Muscle layer of duodenum (tissue), 2 donors: ENCODE data around the gene PRIM2.
"Not testable (repeated sequence)": the region's sequence is repeated elsewhere in the genome, so short reads cannot be mapped to it uniquely, and the experiment has no call there.

Experiments used
- H3K27ac ChIP-seq: one replicate; pipeline ENCODE4 v1.7.0; 2013; ENCODE audit warnings: mild to moderate bottlenecking, low read length
- H3K27me3 ChIP-seq: one replicate; pipeline ENCODE4 v1.7.0; 2013; ENCODE audit warnings: low read depth, mild to moderate bottlenecking, control low read depth, low read length
- H3K36me3 ChIP-seq, 2 donors: one replicate each; pipeline ENCODE4 v1.7.0; 2013; ENCODE audit warnings: low read length in 2 of 2, control low read depth in 1 of 2, mild to moderate bottlenecking in 1 of 2; ENCODE audit not compliant: insufficient read depth in 2 of 2, control insufficient read depth in 1 of 2
- H3K4me1 ChIP-seq, 2 donors: one replicate each; pipeline ENCODE4 v1.7.0; 2013; ENCODE audit warnings: low read length in 2 of 2, mild to moderate bottlenecking in 2 of 2, control low read depth in 1 of 2, moderate library complexity in 1 of 2; ENCODE audit not compliant: insufficient read depth in 2 of 2, control insufficient read depth in 1 of 2
- H3K4me3 ChIP-seq, 2 donors: one replicate each; pipeline ENCODE4 v1.7.0; 2013; ENCODE audit warnings: low read length in 2 of 2, low read depth in 1 of 2, mild to moderate bottlenecking in 1 of 2
- H3K9me3 ChIP-seq, 2 donors: one replicate each; pipeline ENCODE4 v1.7.0; 2013; ENCODE audit warnings: low read length in 2 of 2, control low read depth in 1 of 2, mild to moderate bottlenecking in 1 of 2; ENCODE audit not compliant: control insufficient read depth in 1 of 2
- donor health status: healthy.

PRIM2 gene

GRCh38 chr6:57310095-57310816, 7.2 kb upstream of the PRIM2 start:
- not testable (repeated sequence) for H3K27me3 ChIP-seq, H3K27ac ChIP-seq, H3K4me3 ChIP-seq, H3K9me3 ChIP-seq, H3K4me1 ChIP-seq, H3K36me3 ChIP-seq

GRCh38 chr6:57310817-57311157, 6.6 kb upstream of the PRIM2 start:
- Histone ChIP-seq H3K27ac (no peak overlapping the region), H3K9me3 (no peaks in the 10 kb centered on the region), H3K36me3 (peaks cover 0 to 6% of the 10 kb centered on the region in 2 donors), H3K4me3 (no peak overlapping the region), H3K27me3 (no peaks in the 10 kb centered on the region), H3K4me1 (peaks cover 4% of the 10 kb centered on the region in 2 donors)

GRCh38 chr6:57311300-57312003, 6.0 kb upstream of the PRIM2 start:
- not testable (repeated sequence) for H3K9me3 ChIP-seq, H3K27ac ChIP-seq, H3K4me3 ChIP-seq, H3K36me3 ChIP-seq, H3K4me1 ChIP-seq, H3K27me3 ChIP-seq

GRCh38 chr6:57312004-57312345, 5.5 kb upstream of the PRIM2 start:
- no peak overlapping the region for H3K27ac ChIP-seq
- no peaks in the 10 kb centered on the region for H3K27me3 ChIP-seq
- H3K4me3 ChIP-seq: no peak overlapping the region
- H3K4me1 ChIP-seq: peaks cover 0 to 4% of the 10 kb centered on the region in 2 donors
- H3K36me3 ChIP-seq: peaks cover 0 to 9% of the 10 kb centered on the region in 2 donors
- no peaks in the 10 kb centered on the region for H3K9me3 ChIP-seq

GRCh38 chr6:57313009-57313408, 4.4 kb upstream of the PRIM2 start:
- Histone ChIP-seq H3K36me3 (peaks cover 0 to 10% of the 10 kb centered on the region in 2 donors), H3K27me3 (no peaks in the 10 kb centered on the region), H3K4me3 (no peak overlapping the region), H3K9me3 (no peaks in the 10 kb centered on the region), H3K27ac (peak overlapping the region; percentile 83), H3K4me1 (peaks cover 4% of the 10 kb centered on the region in 2 donors)

GRCh38 chr6:57313711-57314471, 3.5 kb upstream of the PRIM2 start:
- H3K4me3 ChIP-seq: no peak overlapping the region
- H3K27me3 ChIP-seq: no peaks in the 10 kb centered on the region
- peaks cover 0 to 10% of the 10 kb centered on the region in 2 donors for H3K36me3 ChIP-seq
- peaks cover 4 to 12% of the 10 kb centered on the region in 2 donors for H3K4me1 ChIP-seq
- peak overlapping the region; percentile 83 for H3K27ac ChIP-seq
- H3K9me3 ChIP-seq: no peaks in the 10 kb centered on the region

GRCh38 chr6:57315111-57315510, 2.3 kb upstream of the PRIM2 start:
- Histone ChIP-seq H3K4me1 (peaks cover 4 to 12% of the 10 kb centered on the region in 2 donors), H3K4me3 (no peak overlapping the region), H3K27ac (peak overlapping the region; percentile 76)

GRCh38 chr6:57315851-57316250, 1.6 kb upstream of the PRIM2 start:
- no peak overlapping the region for H3K27ac ChIP-seq
- H3K4me3 ChIP-seq: no peak overlapping the region
- peaks cover 4 to 12% of the 10 kb centered on the region in 2 donors for H3K4me1 ChIP-seq
- no peaks in the 10 kb centered on the region for H3K9me3 ChIP-seq
- H3K36me3 ChIP-seq: peaks cover under 1 to 16% of the 10 kb centered on the region in 2 donors
- H3K27me3 ChIP-seq: no peaks in the 10 kb centered on the region

More at GRCh38 chr6:57315111-57315510, 2.3 kb upstream of the PRIM2 start:
- Histone ChIP-seq H3K9me3 (no peaks in the 10 kb centered on the region), H3K36me3 (peaks cover 0 to 10% of the 10 kb centered on the region in 2 donors), H3K27me3 (no peaks in the 10 kb centered on the region)

- Histone ChIP-seq H3K4me3 (peak overlapping the region; percentile 90 to 91), H3K36me3 (peaks cover 6 to 24% of the 10 kb centered on the region in 2 donors), H3K9me3 (no peaks in the 10 kb centered on the region), H3K4me1 (peaks cover 4 to 12% of the 10 kb centered on the region in 2 donors), H3K27me3 (no peaks in the 10 kb centered on the region), H3K27ac (peak overlapping the region; percentile 76)
Observed at GRCh38 chr6:57316581-57317059, 810 bp upstream of the PRIM2 start.

- peaks cover 13 to 53% of the 10 kb centered on the region in 2 donors for H3K36me3 ChIP-seq
- H3K27ac ChIP-seq: no peak overlapping the region
- peaks cover 0 to 6% of the 10 kb centered on the region in 2 donors for H3K9me3 ChIP-seq
- H3K4me3 ChIP-seq: no peak overlapping the region
- H3K4me1 ChIP-seq: no peaks in the 10 kb centered on the region
- H3K27me3 ChIP-seq: no peaks in the 10 kb centered on the region
Observed at GRCh38 chr6:57324538-57324937, 7.1 kb downstream of the PRIM2 start.

- Histone ChIP-seq H3K4me1 (no peaks in the 10 kb centered on the region), H3K36me3 (peaks cover 7 to 45% of the 10 kb centered on the region in 2 donors), H3K9me3 (peaks cover 4 to 10% of the 10 kb centered on the region in 2 donors), H3K27me3 (no peaks in the 10 kb centered on the region), H3K27ac (no peak overlapping the region), H3K4me3 (no peak overlapping the region)
Observed at GRCh38 chr6:57327311-57327710, 9.9 kb downstream of the PRIM2 start.
